Myocyte (in vitro differentiated cells): ENCODE data around the gene GZMH. TPM values are rescaled to one million over a fixed set of nuclear protein-coding genes. Genes with fewer than 3 reads are reported as not detected.
"Not testable (repeated sequence)": the region's sequence is repeated elsewhere in the genome, so short reads cannot be mapped to it uniquely, and the experiment has no call there.

Experiments used
- DNase-seq: peaks from one replicate; pipeline ENCODE4 v3.0.0-alpha.2; 2012; ENCODE audit warnings: low read depth
- polyA plus RNA-seq: library from polyadenylated mRNA; unstranded; fragments of >200 nt; gene quantifications from one replicate; pipeline ENCODE4 v1.2.1, GENCODE V29; 2012; ENCODE audit warnings: missing spikeins
- total RNA-seq: library from RNA; depleted of rRNA; stranded (reverse); fragments of >200 nt; gene quantifications from 2 replicates; pipeline ENCODE4 v1.2.3, GENCODE V29; 2014

Gene GZMH
- not detected in 2 replicates for total RNA-seq
- polyA plus RNA-seq = not detected

GRCh38 chr14:24609655-24610344, at the start of gene GZMH:
GZMH (minus strand) TSS chr14:24609685; CDS start chr14:24609613, 72 bp downstream.
- no peak for DNase-seq

DNA sequence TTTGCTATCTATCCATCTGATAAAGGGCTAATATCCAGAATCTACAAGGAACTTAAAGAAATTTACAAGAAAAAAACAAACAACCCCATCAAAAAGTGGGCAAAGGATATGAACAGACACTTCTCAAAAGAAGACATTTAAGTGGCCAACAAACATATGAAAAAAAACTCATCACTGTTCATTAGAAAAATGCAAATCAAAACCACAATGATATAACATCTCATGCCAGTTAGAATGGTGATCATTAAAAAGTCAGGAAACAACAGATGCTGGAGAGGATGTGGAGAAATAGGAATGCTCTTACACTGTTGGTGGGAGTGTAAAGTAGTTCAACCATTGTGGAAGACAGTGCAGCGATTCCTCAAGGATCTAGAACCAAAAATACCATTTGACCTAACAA, 38.9 kb upstream of the GZMH start:
- DNase-seq = not testable (repeated sequence)

- no peak for DNase-seq
Observed at GRCh38 chr14:24639905-24640304, 30.4 kb upstream of the GZMH start.

DNA sequence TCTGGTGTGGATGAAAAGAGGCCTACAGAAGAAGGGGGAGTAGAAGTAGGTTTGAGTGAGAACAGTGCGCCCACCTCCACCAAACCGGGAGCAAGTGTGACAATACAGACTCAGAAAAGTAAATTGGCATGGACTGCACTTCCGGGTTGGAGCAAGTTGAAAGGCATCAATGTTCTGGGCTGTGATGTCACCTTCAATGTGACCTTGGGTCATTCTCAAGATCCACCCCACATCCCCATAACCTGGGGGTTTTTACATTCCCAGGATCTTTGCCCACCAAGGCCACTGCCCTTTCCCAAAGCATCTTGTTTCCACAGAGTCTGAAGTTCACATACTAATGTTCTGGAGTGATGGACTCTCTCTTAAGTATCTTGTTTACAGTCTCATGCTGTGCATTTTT, 29.8 kb upstream of the GZMH start:
- DNase-seq = no peak

GRCh38 chr14:24634158-24634557, 24.7 kb upstream of the GZMH start, which contains the start of gene GZMB:
GZMB (minus strand) TSS chr14:24634190; CDS start chr14:24634160, 30 bp downstream.
- DNase-seq = no peak

DNA sequence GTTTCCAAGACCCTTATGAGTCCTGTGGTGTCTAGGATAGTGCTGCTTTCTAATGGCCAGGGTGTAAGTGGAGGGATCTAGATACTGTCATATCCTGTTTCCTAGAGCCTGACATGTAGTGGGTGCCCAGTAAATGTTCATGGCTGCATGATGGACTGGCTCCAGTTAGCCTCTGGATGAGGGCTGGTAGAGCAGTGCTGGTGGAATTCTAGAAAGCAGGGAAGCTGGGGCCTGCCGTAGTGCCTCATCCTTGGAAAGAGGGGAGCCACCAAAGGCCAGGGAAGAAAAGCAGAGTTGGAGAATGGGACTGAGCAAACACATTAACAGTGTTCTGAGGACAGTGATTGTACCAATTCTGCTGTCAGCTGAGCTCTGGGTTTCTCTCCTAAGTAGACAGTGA, 23.9 kb upstream of the GZMH start:
- no peak for DNase-seq

GRCh38 chr14:24632761-24633160, 23.3 kb upstream of the GZMH start:
- no peak for DNase-seq

DNA sequence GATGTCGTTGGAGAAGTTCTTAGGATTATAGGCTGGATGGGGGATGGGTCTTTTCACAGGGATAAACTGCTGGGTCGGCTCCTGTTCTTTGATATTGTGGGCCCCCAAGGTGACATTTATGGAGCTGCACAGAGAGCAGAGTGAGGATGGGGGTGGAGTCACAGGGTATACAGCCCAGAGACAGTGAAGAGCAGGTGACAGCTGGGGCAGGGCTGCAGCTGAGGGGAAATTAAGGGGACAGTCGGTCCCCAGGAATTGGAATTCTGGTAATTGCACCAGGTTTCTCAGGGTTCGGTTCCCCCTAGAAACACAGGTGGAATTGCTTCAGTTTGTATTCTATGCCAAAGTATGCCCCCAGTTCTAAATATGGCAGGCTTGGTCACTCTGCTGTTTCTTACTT, 22.9 kb upstream of the GZMH start:
- DNase-seq = no peak

DNA sequence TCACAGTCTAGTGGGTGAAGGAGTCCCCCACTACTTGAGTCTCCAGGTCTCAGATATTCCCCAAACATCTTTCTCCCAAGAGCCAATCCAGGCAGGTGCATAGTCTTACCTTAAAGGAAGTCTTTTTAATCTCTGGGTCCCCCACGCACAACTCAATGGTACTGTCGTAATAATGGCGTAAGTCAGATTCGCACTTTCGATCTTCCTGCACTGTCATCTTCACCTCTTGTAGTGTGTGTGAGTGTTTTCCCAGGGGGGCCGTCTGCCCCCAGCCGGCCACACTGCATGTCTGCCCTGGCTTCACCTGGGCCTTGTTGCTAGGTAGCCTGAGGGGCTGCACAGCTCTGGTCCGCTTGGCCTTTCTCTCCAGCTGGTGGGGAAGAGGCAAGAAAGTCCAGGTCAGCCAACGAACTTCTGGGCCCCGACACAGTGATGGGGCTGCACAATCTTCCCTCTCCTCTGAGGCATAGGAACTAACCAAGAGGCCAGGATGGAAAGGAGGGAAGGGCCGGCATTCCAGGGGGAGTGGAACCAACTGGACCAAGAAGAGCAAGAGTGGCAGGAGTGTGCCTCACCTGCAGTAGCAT, 22.4 kb upstream of the GZMH start:
- no peak for DNase-seq

- DNase-seq = no peak
Observed at GRCh38 chr14:24630872-24631477, 21.5 kb upstream of the GZMH start.

DNA sequence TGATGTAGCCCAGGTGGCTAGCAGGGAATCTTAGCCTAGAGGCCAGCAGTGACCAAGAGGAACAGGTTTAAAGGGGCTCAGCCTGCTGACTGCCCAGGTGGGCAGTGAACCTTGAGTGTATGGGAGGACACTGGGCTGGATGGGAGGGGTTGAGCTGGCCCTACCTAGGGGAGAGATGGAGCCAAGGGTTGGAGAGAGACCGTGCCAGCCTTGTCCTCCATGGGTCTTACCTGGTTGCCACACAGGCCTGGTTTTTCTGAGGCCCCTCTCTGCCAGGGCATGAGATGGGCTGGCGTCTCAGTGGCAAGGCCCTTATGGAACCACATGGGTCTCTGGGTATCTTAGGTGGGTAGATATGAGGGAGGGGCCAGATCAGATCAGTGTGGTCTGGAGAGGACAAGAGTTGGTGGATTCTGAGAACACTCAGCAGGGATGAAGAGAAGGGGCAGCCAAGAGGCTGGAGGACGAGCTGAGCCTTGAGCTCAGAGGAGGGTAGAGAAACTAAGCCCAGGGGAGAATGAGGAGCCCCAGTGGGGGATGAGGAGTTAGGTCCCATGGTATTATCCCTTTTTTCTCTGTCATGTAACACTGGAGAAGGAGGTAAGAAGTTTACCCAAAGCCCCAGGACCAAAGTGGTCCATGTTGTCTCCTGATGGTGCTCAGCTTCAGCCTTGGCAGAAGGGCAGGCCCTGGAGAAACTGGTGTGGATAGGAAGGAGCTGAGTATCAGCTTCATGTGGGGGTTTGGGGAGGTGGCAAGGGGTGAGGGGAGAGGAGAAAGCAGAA, 20.8 kb upstream of the GZMH start:
- no peak for DNase-seq

DNA sequence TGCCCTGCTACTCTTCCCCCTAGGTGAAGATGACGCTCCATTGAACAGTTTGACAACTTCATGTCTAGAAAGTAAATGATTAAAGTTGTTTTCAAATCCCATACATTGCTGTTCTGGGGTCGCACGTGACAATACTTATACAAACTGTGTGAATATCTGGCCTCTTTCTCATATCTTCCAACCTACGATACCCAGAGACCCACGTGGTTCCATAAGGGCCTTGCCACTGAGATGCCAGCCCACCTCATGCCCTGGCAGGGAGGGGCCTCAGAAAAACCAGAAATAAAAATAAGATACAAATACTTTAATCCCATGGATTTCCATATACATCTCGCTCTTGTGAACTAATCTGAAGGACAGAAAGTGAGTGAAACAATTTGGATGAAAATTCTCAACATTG, 20.0 kb upstream of the GZMH start:
- no peak for DNase-seq

DNA sequence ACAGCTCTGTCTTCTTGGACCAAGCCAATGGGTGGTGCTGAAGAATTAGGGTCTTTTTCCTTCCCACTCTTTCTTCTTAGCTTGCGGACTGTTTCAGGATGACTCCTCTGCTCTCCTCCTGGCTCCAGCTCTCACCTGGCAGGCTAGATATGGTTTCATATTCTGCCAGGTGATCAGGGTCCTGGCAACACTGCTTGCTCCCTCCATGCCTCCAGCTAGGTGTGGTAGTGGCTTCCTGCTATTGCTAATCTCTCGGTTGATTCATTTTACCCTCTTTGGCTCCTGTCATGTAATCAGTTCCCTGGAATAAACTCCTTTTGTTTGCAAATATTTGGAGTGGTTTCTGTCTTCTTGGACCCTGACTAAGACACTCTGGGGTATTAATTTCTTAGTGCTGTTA, 4.3 kb upstream of the GZMH start:
- no peak for DNase-seq

GRCh38 chr14:24613241-24613640, 3.8 kb upstream of the GZMH start:
- DNase-seq = no peak

DNA sequence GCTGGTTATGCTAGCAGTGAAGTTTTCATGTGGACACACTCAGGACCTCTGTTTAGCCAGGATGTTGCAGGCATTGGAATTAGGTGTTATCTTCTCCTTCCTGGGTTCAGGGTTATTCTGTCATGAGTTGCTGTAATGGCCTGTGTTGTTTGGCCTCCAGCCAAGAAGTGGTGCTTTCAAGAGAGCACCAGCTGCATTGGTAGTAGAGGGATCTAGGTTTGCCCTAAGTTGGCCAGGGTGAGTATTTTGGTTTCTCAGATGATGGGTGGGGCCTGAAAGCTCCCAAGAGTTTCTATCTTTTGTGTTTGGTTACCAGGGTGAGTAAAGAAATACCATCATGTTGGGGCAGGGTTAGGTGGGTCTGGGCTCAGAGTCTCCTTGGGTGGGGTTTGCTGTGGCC, 2.7 kb upstream of the GZMH start:
- DNase-seq = no peak

- no peak for DNase-seq
Observed at GRCh38 chr14:24607635-24608514, 1.6 kb downstream of the GZMH start.

DNA sequence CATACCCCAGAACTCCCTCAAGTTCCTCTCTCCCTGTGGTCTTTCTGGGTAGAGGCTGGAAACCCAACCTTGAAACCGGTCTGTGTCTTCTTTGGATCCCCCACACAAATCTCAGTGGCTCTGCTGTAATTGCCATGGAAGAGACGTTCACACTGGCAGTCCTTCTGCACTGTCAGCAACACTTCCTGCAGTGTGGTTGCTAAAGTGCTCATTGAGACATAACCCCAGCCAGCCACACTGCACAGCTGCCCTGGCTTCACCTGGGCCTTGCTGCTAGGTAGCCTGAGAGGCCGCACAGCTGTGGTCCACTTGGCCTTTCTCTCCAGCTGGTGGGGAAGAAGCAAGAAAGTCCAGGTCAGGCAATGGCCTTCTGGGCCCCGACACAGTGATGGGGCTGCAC, 2.4 kb downstream of the GZMH start:
- DNase-seq = no peak

DNA sequence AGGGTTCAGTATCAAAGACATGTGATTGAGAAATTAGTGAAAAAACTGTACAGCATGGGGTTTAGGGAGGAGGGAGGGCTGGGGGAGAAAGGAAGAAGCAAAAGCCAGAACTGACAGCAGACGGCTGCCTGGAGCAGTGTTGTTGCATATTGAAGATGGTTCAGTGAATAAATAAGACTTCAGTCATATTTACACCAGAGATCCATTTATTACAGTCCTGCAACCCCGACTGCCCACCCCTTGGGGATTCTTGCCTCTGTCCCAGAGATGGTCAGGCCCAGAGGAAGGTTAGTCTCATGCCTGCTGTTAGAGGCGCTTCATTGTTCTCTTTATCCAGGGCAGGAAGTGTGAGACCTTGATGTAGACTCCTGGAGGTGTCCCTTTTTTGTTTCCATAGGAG, 3.2 kb downstream of the GZMH start:
- no peak for DNase-seq

- DNase-seq = peak; percentile 3
Observed at GRCh38 chr14:24605435-24606190, 3.9 kb downstream of the GZMH start.

DNA sequence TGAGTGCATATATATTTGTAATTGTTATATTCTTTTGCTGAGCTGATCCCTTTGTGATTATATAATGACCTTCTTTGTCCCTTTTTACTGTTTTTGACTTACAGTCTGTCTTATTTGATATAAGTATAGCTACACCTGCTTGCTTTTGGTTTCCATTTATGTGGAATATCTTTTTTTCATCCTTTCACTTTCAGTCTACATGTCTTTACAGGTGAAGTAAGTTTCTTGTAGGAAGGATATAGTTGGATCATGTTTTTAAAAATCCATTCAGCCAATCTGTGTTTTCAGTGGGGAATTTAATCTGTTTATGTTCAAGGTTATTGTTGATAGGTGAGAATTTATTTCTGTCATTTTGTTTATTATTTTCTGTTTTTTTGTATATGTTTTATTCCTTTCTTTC, 12.1 kb downstream of the GZMH start:
- no peak for DNase-seq
